Stimulated activated CD4-positive, alpha-beta T cell treated with anti-CD3 and anti-CD28 coated beads, Interleukin-2, amount 100 ng/mL, for 4 hours (primary cell): ENCODE measurements around the gene YBX2.

Experiments
- DNase-seq: peaks from one replicate; pipeline ENCODE4 v3.0.0-alpha.2; 2020; ENCODE audit warnings: low read depth

Gene YBX2

GRCh38 chr17:7243453-7243729 lies 51.0 kb downstream of the YBX2 start:
- no peak for DNase-seq

- DNase-seq, result peak; percentile 88
These were observed 51.6 kb downstream of the YBX2 start for GRCh38 chr17:7242717-7243452.

- DNase-seq, result peak; percentile 88
These were observed 52.4 kb downstream of the YBX2 start, which contains the start of gene GABARAP for GRCh38 chr17:7241783-7242716. TSS of gene GABARAP (minus strand) at chr17:7242449. CDS start at chr17:7242330, 119 bp downstream.

- DNase-seq, result no peak
These were observed 53.2 kb downstream of the YBX2 start for GRCh38 chr17:7241090-7241733.

- DNase-seq, result no peak
These were observed 54.1 kb downstream of the YBX2 start for GRCh38 chr17:7240375-7240774.

- DNase-seq, result peak; percentile 97
These were observed 55.1 kb downstream of the YBX2 start, which contains the start of gene PHF23 for GRCh38 chr17:7239091-7240027. TSS of gene PHF23 (minus strand) at chr17:7239457. CDS start at chr17:7239279, 178 bp downstream.

- no peak for DNase-seq
These were observed 55.9 kb downstream of the YBX2 start for GRCh38 chr17:7238420-7239090.
